HG02970 (cell line): Measurements from ENCODE around the gene ZBTB25.

Experiments used
- ATAC-seq: cut with Tn5 transposase; IDR thresholded peaks from one replicate; pipeline ENCODE4 v1.9.1; 2021; ENCODE audit warnings: mild to moderate bottlenecking, moderate library complexity, moderate number of reproducible peaks; ENCODE audit not compliant: unreplicated experiment, low FRiP score

Gene ZBTB25

DNA sequence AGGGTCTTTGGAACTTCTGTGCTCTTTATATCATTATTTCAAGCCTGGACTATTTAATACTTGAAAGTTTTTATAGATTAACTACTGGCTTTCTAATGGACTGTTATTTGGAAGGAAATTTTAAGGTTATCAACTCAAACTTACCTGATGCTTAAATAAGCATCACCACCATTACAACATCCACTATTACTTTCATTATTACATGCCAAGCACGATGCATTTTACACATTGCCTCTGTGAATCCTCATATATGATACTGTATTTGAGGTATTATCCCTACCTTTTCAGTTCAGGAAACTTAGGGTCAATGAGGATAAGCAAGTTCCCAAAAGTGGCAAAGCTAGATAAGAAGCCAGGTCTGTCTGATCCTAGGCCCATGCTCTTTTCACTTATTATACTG is 13.3 kb upstream of the ZBTB25 start:
- ATAC-seq: no peak

- ATAC-seq: no peak
Observed at GRCh38 chr14:64515053-64515452, 11.4 kb upstream of the ZBTB25 start.

GRCh38 chr14:64513271-64513670 is 9.6 kb upstream of the ZBTB25 start:
- ATAC-seq: no peak

GRCh38 chr14:64510825-64511671 is 7.4 kb upstream of the ZBTB25 start:
- no peak for ATAC-seq

DNA sequence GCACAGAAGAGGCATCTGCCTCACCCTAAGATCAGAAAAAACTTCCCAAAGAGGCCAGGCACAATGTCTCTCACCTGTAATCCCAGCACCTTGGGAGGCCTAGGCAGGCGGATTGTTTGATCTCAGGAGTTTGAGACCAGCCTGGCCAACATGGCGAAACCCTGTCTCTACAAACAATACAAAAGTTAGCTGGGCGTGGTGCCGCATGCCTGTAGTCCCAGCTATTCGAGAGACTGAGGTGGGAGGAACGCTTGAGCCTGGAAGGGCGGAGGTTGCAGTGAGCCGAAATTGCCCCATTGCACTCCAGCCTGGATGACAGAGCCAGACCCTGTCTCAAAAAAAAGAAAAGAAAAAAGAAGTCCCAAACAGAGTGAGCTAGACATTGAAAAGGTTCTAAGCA is 5.4 kb upstream of the ZBTB25 start:
- ATAC-seq: no peak

DNA sequence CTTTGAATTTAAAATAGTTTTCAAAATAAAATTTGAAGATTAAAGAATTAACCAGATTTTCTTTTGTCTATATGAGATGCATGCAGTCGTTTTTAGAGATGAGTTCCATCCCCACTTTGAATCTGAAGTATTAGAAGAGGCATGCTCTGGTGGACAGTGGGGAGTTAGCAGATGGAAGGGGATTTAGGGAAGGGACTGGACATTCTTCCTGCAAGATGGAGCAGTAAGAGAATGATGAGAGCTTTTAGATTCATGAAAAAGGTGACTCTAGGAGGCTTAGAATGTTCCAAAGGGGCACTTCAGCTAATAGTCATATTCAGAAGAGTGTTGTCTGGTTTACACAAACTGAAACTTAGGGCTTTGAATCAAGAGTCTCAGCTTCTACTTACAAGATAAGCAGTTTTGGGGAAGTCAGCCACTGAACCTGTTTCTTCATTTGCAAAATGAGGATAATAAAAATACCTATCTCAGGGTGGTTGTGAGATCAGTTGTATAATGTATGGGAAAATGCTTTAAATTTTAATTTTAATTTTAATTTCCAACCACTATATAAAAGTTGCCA is 4.7 kb upstream of the ZBTB25 start:
- ATAC-seq: no peak

GRCh38 chr14:64507376-64508156 is 3.9 kb upstream of the ZBTB25 start:
- ATAC-seq: no peak

DNA sequence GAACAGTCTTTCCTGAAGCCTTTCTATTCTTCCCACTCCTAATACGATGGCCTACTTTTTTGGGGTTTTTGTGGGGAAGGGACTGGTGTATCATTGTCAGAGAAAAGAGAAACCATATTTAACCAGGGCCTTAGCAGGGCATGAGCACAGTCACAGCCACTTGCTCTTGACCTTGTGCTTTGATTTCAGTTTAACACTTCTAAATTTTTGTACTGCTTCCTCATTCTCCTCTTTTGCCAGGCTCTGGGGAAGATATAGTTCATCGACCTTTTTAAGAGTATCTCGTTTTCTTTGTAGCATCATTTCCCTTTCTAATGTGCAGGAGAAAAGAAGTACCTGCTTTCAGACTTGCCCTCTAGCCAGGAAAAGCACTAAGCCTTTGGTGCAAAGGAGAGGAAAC is 3.1 kb upstream of the ZBTB25 start:
- no peak for ATAC-seq

DNA sequence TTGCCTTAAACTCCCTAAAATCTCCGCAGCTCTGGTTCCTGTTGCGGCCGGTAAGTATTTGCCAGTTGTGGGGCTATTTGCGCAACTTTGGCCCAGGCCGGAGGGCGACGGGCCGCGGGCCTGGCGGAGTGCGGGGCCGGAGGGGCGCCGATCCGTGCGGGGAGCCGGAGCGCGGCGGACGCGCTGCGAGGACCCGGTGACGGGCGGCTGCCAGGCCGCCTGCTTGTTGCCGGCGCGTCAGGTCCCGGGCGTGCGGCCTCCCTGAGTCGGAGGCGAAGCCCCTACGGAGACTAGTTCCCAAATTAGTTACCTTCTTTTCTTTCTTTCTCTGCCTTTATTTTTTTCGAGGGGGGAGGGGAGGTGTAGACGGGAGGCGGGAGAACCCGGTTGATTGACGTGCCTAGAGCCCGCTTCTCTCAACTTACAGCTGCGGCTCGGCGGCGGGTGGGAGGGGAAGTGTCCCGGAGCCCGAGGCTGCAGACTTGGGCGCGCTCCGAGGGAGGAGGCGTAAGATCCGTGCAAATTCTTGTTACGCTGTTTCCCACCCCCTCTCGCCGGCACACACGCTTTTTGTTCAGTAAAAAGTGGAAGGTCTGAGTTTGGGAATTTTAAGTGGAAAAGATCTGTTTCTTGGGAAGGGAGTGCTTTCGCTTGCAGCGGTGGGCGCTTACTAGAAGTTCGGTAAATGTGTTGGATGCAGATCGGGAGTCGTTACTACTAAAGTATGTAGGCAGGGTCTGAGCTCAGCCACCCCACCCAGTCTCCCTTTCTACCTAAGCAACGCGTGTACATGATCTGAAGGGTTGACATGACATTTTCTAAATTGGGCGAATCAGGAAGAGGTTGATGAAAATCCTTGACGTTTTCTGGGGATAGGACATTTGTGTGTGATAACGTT is 1.5 kb upstream of the ZBTB25 start:
- ATAC-seq: peak; percentile 32

- peak; percentile 39 for ATAC-seq
Observed at GRCh38 chr14:64504310-64504896, 765 bp upstream of the ZBTB25 start, which contains the start of gene ZBTB1. TSS of gene ZBTB1 (plus strand) at chr14:64504770. CDS start at chr14:64521505, 16,735 bp downstream.

DNA sequence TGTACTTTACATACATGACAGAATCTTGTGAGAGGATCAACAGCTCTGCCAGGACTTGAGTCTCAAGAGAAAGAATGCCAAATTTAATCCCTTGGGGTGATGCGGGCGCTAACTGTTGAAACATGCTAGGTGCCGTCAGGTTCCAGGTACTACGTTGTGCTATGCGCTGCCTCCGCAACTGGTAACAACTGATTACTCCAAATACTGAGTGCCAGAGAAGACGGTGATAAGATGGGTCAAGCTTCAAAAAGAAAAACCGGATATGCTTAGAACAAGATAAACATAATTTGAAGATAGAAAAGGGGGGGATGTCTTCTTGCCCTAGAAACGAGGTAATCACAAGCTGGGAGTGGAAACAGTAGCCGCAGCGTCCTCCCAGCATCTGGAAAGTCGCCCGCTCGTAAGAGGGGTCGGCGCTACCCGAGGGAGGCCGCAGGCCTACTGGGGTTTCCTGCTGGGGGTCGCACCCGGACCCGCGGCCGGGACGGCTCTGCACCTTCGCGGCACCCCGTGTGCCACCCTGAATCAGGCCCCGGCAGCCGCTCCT is 678 bp downstream of the ZBTB25 start:
- ATAC-seq: no peak

DNA sequence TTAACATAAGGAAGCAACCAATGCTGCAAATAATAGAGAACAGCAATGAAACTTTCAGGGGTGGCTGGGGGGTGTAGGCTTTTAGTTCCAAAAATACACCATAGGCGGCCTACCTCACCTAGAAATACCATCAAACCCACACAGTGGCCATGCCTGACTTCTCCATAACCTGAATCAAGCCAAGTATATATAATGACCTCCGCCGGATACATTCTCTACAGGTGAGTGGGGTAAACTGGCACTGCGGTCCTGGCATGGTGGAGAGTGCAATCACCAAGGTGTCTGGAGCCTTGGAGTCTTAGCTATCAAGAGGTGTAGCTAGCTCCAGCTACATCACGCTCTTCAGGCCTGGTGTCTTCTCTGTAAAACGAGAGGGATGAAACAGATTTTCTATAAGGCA is 1.2 kb downstream of the ZBTB25 start:
- no peak for ATAC-seq

- ATAC-seq: no peak
Observed at GRCh38 chr14:64501411-64502171, 2.0 kb downstream of the ZBTB25 start.

GRCh38 chr14:64500088-64500487 is 3.5 kb downstream of the ZBTB25 start:
- no peak for ATAC-seq

DNA sequence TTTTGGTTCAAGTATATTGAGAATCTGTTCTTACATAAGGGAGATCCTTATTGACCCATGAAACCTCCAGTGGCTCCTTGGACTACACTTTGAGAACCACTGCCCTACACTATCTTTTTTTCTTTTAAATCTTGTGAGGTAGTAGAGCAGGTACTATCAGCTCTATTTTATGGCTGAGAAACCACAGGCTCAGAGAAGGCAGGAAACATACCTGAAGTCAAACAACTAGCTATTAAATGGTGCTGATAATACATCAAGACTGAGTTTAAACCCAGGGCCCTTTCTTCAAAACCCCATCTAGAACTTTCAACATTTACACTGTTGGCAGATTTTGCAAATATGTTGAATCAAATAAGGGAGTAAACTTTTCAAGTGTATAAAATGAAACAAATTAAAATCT is 6.9 kb downstream of the ZBTB25 start:
- no peak for ATAC-seq

- no peak for ATAC-seq
Observed at GRCh38 chr14:64495252-64495651, 8.4 kb downstream of the ZBTB25 start.

- no peak for ATAC-seq
Observed at GRCh38 chr14:64493455-64493854, 10.2 kb downstream of the ZBTB25 start.

GRCh38 chr14:64491637-64492036 is 12.0 kb downstream of the ZBTB25 start:
- ATAC-seq: no peak

DNA sequence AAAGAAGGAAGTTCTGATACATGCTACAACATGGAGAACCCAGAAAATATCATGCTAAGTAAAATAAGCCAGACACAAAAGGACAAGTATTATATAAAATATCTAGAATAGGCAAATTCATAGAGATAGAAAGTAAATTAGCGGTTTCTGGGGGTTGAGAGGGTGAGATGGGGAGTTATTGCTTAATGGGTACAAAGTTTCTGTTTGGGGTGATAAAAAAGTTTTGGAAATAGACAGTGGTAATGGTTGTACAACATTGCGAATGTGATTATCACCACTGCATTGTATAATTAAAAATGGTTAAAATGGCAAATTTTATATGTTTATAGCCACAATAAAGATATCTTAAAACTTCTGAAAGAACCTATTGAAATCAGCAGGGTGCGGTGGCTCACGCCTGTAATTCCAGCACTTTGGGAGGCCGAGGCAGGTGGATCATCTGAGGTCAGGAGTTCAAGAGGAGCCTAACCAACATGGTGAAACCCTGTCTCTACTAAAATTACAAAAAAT is 15.0 kb downstream of the ZBTB25 start:
- no peak for ATAC-seq
